HG02981 (cell line): ENCODE data around the gene SPTBN5.

Experiments
- ATAC-seq: cut with Tn5 transposase; IDR thresholded peaks from one replicate; pipeline ENCODE4 v1.9.1; 2021; ENCODE audit warnings: mild to moderate bottlenecking, moderate library complexity; ENCODE audit not compliant: unreplicated experiment

SPTBN5 gene

DNA sequence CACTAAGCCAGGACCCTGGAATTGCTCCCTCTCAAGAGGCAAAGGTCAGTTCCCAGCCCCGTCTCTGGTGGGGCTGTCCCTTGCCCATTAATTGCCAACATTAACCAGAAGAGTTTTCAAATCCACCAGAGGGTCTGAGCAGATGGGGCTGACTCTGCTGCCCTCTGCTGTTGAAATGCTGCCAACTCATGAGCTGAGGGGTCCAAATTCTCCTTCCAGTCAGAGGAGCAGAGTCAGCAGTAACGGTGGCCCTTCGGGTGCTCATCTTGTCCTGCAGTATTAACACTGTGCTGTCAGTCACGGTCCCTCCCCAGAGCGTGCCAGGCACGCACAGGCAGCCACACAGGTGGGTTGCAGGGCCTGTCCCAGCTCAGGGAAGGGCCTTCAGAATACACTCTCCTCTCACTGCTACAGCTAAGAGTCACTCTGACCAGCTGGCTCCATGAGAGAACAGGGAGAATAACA, 10.7 kb upstream of the SPTBN5 start:
- no peak for ATAC-seq

DNA sequence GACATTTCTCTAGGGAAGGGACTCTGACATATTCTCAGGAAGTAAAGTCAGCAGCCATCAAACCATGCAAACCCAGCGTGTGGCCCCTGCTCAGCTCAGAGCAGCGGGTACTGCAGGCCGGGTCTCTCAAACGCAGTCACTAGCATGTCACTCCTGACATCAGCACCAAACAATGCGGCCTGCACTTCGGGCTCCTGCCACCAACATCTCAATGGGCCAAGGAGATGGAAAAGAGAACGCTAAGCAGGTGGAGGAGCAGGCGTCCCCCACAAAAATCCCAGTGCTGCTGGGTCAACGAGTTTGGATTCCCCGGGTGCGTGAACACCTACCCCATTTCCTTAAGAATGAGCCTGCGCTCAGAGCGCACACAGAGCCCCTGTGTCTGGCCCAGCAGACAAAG, 9.9 kb upstream of the SPTBN5 start:
- no peak for ATAC-seq

DNA sequence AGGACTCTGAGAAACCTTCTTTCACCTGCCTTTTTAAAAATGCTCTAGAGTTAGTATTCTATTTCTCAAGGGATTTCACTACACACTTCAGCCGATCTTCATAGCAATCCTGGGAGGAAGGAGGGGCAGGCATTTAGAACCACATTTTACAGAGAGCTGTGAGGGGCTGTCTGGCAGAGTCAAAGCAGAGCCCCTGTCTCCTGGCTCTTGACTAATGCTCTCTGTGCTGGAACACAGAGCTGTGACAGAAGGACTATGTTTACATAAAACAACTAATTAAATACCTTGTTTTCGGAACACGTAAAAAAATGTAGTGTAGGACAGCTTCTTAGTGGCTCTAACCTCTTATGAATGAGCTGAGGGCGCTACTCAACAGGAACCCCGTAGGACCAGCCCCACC, 7.6 kb upstream of the SPTBN5 start:
- no peak for ATAC-seq

DNA sequence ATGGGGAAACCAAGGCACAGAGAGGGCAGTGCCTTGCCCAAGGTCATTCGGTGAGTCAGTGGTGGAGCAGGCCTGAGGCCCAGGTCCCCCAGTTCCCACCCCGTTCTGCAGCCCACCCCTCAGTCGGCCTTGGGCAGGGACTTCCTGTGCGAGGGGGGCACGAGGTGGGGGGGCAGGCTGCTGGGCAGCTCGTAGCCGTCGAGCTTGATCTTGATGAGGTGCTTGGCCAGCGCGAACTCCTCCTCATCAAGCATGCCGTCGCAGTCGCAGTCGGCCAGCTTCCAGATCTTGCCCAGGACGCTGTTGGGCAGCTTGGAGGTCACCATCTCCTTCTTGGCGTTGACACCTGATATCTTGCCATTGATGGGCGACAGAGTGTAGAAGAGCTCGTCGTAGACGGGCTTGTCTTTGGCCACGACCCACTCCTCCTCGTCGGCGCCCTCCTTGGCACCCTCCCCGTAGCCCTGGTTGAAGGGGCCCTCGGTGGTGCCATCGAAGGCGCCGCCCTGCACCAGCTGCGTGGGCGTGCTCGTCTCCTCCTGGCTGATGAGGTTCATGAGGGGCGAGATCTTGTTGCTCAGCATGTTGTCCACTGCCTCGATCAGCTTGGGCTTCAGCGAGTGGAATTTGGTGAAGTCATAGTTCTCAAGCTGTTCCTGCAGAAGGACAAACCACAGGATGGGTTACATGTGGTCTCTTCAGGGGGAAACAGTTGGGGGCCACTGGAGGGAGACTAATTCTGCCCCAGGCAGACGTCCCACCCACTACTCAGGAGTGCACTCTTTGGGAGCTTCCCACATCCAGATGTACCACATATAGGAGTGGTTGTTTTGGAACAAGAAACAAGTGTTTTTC, 6.9 kb upstream of the SPTBN5 start:
- ATAC-seq: no peak

DNA sequence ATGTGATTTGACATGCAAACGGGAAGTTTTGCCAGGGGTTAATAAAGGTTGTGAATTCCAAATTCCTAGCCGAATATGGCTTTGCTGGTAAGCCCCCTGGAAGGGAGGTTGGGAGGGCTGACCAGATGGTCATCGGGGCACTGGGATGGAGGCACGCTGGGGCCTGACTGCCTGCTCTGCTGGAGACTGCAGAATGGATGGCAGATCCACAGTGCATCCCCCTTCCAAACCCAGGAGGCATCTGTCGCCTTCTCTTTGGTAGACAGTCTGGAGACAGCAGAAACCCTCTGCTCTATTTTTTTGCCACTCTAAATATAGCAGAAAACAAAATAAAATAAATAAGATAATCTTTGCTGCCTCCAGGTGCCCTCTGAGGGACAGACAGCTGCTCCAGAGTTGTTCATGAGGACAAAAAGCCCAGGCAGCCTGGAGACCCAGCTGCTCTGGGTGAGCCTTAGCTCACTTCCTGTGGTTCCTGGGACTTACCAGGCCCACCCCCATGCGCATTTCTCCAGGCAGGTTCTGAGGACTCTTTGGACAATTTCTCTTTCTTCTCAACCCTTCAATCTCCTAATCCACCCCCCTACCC, 6.1 kb upstream of the SPTBN5 start:
- ATAC-seq: no peak

DNA sequence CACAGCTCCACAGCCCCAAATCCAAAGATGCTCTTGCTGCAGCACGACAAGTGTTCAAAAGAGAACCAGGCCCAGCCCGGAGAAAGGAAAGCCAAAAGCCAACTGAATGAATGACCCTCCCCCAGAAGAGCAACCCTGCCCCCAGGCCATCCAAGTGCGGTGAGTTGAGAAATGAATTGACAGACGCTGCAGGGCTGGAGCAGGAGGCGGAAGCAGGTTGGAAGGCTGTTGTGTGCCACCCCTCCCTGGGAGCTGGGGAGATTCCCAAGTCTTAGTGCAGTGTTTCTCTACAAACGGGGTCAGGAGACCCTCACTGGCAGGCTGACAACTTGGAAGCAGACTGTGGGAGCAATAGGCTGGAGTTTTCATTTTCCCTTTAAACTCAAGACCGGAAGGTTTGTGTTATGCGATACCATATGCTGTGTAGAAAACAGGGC, 3.5 kb upstream of the SPTBN5 start:
- no peak for ATAC-seq

DNA sequence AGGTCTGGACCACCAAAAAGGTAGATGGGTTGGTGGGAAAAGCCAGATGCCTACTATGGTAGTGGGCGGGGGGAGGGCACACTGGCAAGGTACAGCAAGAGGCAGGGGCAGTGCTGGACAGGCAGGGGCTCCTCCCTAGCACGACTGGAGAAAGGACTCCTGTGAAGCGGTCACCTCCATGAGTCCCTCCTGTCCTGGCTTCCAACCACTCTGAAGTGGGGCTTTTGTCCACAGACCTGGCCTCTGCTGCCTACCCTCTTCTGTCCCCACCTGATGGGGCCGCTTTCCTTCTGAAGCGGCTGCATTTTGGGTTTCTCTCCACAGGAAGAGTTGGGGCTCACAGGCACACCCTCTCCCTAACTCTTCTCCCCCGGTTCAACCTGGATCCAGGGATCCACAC, 2.7 kb upstream of the SPTBN5 start:
- ATAC-seq: no peak

DNA sequence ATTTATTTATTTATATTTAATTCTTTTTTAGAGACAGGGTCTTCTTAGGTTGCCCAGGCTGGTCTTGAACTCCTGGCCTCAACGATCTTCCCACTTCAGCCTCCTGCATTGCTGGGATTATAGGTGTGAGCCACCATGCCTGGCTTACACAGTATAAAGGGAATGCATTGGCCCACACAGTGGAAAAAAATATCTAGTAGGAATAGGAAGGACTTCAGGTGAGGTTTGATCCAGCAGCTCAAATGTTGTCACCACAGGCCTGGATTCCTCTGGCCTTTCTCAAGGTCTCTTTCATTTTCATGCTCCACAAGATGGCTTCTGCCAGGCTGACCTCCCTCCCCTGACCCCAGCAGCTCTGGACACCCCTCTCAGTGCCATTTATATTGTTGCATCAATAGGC, 2.1 kb upstream of the SPTBN5 start:
- ATAC-seq: no peak

DNA sequence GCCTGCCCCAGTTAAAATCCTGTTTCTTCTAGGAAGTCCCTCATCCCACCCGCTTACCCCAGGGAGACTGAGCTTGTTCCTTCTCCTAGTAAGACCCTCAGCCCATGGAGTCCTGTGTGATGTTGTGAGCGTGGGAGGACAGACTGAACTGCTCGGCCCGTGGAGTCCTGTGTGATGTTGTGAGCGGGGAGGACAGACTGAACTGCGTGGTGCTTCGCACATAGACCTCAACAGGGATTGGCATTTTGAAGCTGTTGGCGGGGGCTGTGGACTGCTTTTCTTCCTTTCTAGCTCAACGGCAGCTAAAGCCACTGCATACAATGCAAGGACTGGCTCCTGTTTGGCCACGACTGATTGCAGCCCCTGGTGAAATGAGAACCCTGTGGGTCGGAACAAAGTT, 1.6 kb upstream of the SPTBN5 start:
- no peak for ATAC-seq

DNA sequence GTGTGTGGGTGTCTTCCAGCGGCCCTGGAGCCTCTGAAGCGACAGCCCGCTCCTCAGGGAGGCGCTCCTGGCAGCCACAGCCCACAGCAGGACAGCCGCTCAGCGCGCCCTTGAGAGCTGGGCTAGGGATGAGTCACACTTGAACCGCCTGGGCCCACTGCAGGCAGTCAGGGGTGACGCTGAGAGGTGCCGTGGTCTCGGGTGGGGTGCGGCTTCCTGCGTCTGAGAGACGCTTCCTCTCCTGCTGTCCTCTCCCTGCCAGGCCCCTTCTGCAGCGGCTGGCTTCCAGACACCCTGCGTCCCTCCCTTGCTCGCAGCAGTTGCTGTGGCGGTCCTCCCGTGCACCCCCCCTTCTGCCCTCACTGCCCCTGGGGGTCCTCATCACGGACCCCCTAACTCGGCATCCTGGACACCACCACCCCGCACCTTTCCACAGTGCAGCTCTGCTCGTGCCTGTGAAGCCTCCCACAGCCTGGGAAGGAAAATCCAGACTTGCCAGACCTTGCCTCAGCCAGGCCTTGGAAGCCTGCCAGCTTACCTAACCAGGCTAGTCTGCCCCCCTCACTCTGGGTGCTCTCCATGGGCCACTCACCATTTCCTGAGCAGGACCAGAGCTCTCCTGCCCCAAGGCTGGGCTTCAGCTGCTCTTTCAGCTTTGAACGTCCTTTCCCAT, 1.1 kb upstream of the SPTBN5 start:
- peak; percentile 84 for ATAC-seq

DNA sequence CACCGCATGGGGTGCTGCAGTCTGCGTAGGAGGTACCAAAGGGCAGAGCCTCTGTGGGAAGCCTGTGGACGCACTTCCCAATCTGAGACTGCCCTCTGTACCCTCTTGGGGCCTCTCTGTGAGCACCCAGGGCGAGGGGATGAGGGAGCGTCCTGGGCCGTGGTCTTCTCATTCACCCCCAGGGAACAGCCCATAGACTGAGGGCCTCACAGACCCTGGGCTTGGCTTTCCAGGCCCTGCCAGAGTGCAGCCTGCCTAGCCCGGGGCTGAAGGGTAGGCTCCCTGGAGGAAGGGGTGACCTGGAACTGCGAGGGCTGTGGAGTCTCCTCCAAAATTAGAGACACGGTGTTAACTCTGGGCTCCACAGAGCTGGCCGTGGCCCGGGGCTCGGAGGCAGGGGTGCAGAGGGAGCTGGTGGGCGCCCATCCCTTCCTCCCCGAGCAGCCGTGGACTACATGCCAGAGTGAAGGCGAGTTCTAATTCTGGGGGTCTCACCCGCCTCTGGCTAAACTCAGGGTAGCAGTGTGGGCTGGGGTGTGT, 468 bp upstream of the SPTBN5 start:
- ATAC-seq: no peak

DNA sequence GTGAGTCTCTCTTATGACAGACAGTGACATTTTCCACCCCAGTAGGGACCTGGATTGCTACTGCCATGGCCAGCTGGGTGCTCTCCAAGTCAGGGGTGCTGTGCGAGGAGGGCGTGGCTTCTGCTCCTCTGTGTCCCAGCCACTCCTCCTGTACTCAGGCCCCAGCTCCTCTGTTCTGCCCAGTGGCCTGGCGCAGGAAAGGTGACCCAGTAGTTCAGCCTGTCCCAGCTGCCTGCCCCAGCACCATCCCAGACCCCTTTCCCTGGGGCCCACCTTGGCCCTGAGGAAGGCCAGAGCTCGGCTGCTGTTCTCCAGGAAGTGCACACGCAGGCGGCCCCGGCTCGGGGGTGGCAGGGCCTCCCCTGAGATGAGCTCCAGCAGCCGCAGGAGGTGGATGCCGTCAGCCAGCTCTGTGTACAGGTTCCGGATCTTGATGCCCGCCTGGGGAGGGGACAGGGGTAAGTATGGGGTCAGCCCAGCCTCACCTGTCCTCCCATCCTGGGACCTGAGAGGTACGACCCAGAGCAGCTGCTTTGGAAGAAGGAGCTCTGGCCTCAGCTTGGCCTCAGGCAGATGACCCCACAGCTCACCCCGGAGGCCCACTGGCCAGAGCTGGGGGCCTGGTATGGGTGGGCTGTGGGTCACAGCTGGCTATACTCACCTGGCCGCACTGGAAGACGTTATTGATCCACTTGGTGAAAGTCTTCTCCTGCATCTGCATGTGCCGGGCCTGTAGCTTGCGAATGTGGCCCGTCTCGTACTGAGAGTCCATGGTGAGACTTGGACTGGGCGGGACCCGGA, 1.0 kb downstream of the SPTBN5 start:
- ATAC-seq: no peak

DNA sequence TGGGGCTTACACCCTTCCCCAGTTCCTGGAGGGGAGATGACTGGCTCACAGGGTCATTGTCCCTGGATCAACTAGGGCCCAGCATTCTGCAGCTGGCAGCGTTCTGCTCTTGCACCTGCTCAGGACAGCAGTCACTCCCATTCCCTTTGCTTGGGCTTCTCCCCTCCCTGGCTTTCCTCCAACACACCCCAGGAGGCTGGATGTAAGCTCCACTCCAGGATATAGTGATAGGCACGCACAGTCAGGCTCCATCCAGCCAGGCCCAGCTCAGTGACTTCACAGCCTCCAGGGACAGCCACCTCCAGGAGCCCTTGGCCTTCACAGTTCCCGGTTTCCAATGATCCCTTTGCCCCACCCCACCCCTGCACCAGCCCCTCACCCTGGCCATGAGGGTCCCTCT, 1.9 kb downstream of the SPTBN5 start:
- no peak for ATAC-seq

DNA sequence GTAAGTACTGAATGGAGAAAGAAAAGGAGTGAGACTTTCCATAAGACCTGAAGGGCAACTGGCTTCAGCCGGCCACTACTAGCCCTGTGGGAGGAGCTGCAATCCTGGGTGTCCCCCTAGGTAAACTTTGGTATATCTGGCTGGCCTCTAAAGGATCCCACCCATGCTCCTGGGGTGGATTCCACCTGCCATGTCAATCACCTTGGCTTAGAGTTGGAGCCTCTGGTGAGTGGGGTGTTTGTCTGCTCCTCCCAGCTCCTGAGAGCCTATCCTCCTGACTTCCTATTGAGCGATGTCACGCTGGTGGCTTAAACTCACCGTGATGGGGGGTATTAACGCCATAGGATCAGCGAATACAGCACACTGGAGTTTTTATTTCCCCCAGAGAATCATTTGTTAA, 2.6 kb downstream of the SPTBN5 start:
- ATAC-seq: no peak

DNA sequence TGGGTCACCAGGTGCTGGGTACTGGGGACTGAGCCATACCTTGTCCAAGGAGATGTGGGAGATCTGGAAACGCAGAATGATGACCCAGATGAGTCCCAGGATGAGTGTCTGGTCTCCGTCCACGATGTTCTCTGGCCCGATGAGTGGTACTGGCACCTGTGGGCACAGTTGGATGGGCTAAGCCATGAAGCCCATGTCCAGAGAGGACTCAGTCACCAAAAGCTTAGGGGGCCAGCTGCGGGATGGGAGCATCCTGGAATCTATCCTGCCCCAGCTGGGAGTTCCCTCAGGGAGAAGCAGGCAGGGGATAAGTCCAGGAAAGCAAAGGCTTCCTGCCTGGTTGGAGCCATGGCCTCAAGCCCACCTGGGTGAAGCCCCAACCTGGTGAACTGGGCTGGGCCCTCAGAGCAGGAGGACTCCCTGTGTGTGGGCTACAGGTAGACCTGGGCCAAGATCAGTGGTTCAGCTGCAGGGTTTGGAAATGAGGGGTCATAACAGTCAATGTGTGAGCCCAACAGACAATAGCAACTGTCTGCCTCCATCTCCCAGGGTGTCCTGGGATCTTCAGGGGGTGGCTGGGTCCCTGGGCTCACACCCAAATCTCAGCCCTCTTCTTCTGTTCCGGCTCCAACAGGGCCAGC, 3.7 kb downstream of the SPTBN5 start:
- ATAC-seq: no peak

DNA sequence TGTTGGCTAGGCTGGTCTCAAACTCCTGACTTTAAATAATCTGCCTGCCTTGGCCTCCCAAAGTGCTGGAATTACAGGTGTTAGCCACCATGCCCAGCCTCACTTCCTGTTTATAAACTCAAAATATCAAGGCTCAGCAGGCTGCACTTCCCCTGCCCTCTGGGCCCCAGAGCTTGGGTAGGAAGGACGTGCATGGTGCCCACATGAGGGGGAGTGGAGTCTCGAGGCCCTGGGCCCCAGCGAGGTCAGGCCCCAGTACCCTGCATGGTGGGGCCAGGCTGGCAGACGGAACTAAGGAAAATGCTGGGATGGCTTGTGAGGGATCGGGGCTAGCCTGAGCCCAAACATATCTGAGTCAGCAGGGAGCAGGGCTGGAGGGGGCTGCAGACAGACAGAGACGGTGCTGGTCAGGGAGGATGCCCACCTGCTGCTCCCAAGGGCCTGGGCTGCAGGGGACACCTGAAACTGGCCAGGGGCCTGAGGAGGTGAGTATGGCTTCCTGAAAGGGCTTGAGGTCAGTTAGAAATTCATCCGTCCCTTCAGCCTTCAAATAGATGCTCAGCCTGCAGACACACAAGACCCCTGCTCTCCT, 5.1 kb downstream of the SPTBN5 start:
- ATAC-seq: no peak

DNA sequence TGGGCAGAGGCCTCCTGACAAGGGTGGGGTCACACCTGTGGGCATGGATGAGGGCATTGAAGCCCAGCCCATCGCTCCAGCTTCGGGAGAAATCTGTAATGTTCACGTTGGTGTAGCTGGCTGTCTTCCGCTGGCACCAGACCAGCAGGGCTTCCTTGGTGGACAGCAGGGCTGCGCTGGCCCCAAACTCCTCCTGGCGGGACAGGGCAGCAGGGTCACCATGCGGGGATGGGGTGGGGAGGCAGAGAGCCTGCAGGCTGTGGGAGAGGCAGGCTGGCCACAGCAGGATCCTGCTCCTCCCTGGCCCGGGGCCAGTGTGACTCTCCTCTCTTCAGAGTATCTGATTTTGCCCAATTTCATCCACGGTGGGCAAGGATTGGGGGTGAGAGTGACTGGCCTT, 6.0 kb downstream of the SPTBN5 start:
- no peak for ATAC-seq

DNA sequence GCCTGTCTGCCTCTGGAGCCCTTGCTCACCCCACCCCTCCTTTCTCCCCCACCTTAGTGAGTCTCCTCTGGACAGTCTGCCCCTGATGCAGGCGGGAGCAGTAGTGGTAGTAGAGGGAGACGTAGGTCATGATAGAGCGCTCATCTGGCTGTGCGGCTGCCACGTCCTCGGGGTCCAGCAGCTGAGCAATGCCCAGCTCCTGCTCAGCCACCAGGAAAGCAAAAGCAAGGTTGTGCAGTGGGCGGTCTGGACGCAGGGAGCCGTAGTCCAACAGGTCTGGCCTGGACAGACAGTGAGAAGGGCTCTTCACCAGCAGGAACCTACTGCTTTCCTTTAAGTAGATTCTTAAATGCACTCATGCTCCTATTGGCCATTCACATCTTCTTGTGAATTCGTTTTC, 6.7 kb downstream of the SPTBN5 start:
- no peak for ATAC-seq

DNA sequence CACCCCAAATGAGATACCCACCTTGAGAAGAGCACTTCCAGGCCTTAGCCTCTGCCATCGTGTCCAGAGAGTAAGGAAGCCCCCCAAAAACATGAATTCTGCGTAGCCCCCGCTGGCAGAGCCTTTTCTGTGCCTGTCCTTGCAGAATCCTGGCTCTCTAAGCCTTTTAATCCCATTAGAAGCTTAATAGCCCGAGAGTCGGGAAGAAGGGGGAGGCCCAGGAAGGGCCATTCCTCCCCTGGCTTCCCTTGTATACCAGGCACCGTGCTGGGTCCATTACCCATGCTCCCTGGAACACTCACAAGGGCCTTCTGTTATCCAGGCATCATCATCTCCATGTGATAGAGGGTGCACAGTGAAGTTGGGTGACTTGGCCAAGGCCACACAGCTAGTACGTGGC, 7.1 kb downstream of the SPTBN5 start:
- ATAC-seq: no peak

DNA sequence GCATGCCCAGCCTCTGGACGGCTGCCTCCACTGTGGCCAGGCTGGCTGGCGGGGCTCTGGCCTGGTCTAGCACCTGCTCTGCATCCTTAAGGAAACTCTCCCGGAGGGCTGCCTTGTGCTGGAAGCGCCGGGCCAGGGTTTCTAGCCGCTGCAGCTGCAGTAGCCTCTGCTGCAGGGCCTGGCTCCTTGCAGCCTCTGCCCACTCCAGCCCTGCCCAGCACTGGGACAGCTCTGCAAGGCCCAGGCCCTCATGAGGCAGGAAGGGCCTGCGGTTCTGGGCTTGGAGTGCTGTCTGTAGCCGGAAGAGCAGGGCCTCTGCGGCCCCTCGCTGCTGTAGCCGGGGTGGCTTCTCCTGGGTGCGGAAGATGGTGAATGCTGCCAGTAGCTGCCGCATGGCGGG, 8.0 kb downstream of the SPTBN5 start:
- no peak for ATAC-seq
